ENCODE results near the gene TRIML1. TPM values are rescaled to one million over a fixed set of nuclear protein-coding genes. Genes with fewer than 3 reads are reported as not detected.

Gene TRIML1
- total and polyA plus RNA-seq, 2 of the 13 experiments (the other 11 are each of a cell fraction or from before 2014, with no cell fraction given) = not detected

DNA sequence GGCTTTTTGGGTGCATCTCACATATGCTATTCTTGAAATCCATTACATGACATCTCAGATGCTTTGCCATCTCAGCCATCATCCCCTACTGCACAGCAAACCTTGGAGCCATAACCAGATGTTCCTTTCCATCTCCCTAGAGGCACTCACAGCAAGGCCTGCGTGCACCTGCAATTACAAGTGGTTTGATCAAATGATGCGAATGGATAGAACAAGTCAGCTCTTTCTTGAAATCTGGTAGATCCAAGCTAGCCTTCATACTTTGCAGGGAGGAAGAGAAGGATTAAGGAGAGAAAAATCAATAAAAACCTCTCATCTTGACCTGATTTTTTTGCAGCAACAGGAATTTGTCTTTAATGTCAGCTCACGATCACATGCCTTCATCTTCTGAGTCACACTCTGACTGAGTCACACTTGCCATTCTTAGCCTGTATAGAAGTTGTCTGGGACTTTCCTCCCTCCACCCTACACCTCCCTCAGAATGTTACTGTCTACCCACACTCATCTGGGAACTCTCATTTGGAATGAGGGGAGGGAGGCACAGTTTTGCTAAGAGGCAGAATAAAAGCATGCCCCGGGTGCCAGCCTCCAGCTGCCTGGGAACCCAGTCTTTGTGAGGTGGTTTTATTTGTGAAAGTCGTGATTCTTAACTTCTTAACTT is 11.9 kb upstream of the TRIML1 start:
- DNase-seq (ENCODE audit: low spot score) = no peak
- no peaks in the 10 kb centered on the region for H3K79me2 ChIP-seq (ENCODE audit: insufficient read depth, low read length)
- no peaks in the 10 kb centered on the region for H3K9me3 ChIP-seq (ENCODE audit: low read length)
- H3K4me3 ChIP-seq (replicated peaks in 1 of 3; ENCODE audit: insufficient read depth in 1 of 3, low read depth in 2 of 3, low read length in 3 of 3) = no peak overlapping the region
- intact Hi-C loops (cut with micrococcal nuclease; ENCODE audit: unreplicated experiment) = no loop called here
- no peak overlapping the region for H3K9ac ChIP-seq (ENCODE audit: insufficient read depth, low read depth, low read length)
- TF ChIP-seq AHR (CRISPR knock-in tag; IDR thresholded peaks at IDR 0.05) (no peak), ZNF589 (CRISPR knock-in tag; conservative IDR thresholded peaks at IDR 0.05) (no peak), FOXA1 (IDR thresholded peaks at IDR 0.05) (no peak), FOXA1 (CRISPR knock-in tag; IDR thresholded peaks at IDR 0.05) (no peak)
- TF ChIP-seq, protein P1, sequence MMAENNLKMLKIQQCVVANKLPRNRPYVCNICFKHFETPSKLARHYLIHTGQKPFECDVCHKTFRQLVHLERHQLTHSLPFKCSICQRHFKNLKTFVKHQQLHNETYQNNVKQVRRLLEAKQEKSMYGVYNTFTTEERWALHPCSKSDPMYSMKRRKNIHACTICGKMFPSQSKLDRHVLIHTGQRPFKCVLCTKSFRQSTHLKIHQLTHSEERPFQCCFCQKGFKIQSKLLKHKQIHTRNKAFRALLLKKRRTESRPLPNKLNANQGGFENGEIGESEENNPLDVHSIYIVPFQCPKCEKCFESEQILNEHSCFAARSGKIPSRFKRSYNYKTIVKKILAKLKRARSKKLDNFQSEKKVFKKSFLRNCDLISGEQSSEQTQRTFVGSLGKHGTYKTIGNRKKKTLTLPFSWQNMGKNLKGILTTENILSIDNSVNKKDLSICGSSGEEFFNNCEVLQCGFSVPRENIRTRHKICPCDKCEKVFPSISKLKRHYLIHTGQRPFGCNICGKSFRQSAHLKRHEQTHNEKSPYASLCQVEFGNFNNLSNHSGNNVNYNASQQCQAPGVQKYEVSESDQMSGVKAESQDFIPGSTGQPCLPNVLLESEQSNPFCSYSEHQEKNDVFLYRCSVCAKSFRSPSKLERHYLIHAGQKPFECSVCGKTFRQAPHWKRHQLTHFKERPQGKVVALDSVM (CRISPR knock-in tag; IDR thresholded peaks at IDR 0.05) = no peak
- TF ChIP-seq, protein P2, sequence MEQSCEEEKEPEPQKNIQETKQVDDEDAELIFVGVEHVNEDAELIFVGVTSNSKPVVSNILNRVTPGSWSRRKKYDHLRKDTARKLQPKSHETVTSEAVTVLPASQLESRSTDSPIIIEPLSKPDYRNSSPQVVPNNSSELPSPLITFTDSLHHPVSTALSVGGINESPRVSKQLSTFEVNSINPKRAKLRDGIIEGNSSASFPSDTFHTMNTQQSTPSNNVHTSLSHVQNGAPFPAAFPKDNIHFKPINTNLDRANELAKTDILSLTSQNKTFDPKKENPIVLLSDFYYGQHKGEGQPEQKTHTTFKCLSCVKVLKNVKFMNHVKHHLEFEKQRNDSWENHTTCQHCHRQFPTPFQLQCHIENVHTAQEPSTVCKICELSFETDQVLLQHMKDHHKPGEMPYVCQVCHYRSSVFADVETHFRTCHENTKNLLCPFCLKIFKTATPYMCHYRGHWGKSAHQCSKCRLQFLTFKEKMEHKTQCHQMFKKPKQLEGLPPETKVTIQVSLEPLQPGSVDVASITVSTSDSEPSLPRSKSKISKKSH (CRISPR knock-in tag; IDR thresholded peaks at IDR 0.05; ENCODE audit: borderline replicate concordance) = no peak
- TF ChIP-seq, protein P3, sequence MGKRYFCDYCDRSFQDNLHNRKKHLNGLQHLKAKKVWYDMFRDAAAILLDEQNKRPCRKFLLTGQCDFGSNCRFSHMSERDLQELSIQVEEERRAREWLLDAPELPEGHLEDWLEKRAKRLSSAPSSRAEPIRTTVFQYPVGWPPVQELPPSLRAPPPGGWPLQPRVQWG (CRISPR knock-in tag; IDR thresholded peaks at IDR 0.05; ENCODE audit: borderline replicate concordance, low read depth) = no peak
- CTCF ChIA-PET (ENCODE audit: low intra/inter-chr PET ratio, low total read pairs) = no interaction called here
- no TSS peak for BruUV-seq (replicated peaks)
- no peak for FAIRE-seq
- no peak overlapping the region for H2AFZ ChIP-seq (ENCODE audit: low read length)
- POLR2A ChIA-PET = no interaction called here
- H3K36me3 ChIP-seq (replicated peaks in 1 of 2; ENCODE audit: control insufficient read depth in 1 of 2, insufficient read depth in 2 of 2, low read length in 2 of 2) = no peaks in the 10 kb centered on the region
- H3K27ac ChIP-seq (ENCODE audit: extremely low read length, insufficient read depth, low read length) = no peak overlapping the region
- no peak overlapping the region for H3K4me2 ChIP-seq (ENCODE audit: low read depth, low read length)
- no peaks in the 10 kb centered on the region; a peak in 2 of 5 replicates for H3K27me3 ChIP-seq (ENCODE audit: control insufficient read depth in 1 of 2, insufficient read depth in 2 of 2, low read length in 2 of 2)
- WGBS (ENCODE audit: low lambda C conversion rate) = 20% methylated on average over 5 of the region's 5 CpGs
- no peaks in the 10 kb centered on the region for H3K4me1 ChIP-seq (ENCODE audit: insufficient read depth, low read length)
- no peak for ATAC-seq
- in situ Hi-C loops (cut with HindIII; ENCODE audit: extremely low pct_ligation_motif_present, low pct_unique_long_range_greater_than_20kb) = no loop called here
- no peaks in the 10 kb centered on the region for H4K20me1 ChIP-seq (ENCODE audit: insufficient read depth, low read length)

Measured in HepG2 (cell line).